HEK293 (cell line): Measurements from ENCODE around the gene C3orf52.

Experiments used
- CTCF ChIA-PET: fragments of 350-600 bp; formaldehyde crosslinking; extraction: SDS; loops from one replicate; lab custom pipeline; 2021; ENCODE audit warnings: antibody characterized with exemption; lab: Yijun Ruan, JAX
- POLR2A ChIA-PET: fragments of 300-600 bp; formaldehyde crosslinking; extraction: SDS; loops from one replicate; lab custom pipeline; 2020; ENCODE audit warnings: antibody characterized with exemption, inconsistent platforms; lab: Yijun Ruan, JAX
- H3K27ac ChIP-seq: fragments of 200-500 bp; sonication (Bioruptor generic); 2 replicates; pipeline ENCODE4 v1.5.1; 2014; ENCODE audit warnings: low read depth, low read length, control low read depth, inconsistent platforms; ENCODE audit errors: extremely low read depth
- H3K36me3 ChIP-seq, 2 experiments: fragments of 200-500 bp in 1 of 2; sonication (Bioruptor generic) in 1 of 2; 1 replicate in 1 of 2; 2 replicates in 1 of 2; pipeline ENCODE4 v1.5.1; 2014 to 2017; ENCODE audit warnings: inconsistent platforms in 2 of 2, low read length in 2 of 2; ENCODE audit not compliant: control insufficient read depth in 2 of 2, insufficient read depth in 1 of 2
- H3K4me1 ChIP-seq: fragments of 200-500 bp; sonication (Bioruptor generic); 2 replicates; pipeline ENCODE4 v1.5.1; 2014; ENCODE audit warnings: mild to moderate bottlenecking, low read length, inconsistent platforms; ENCODE audit not compliant: control insufficient read depth, insufficient read depth
- H3K4me3 ChIP-seq: 2 replicates; pipeline ENCODE4 v1.5.1; 2011; ENCODE audit warnings: low read depth, mild to moderate bottlenecking, control low read depth, low read length, moderate library complexity
- H3K9me3 ChIP-seq: fragments of 200-500 bp; sonication (Bioruptor generic); 2 replicates; pipeline ENCODE4 v1.5.1; 2014; ENCODE audit warnings: low read depth, low read length, inconsistent platforms; ENCODE audit not compliant: control insufficient read depth, insufficient read depth
- GLIS1 ChIP-seq: fragments of 450-650 bp; formaldehyde crosslinking; IDR thresholded peaks from 2 replicates; pipeline ENCODE4 v1.5.1; 2016; ENCODE audit warnings: missing biosample characterization, missing genetic modification characterization
- IKZF3 ChIP-seq: fragments of 450-650 bp; IDR thresholded peaks from 2 replicates; pipeline ENCODE4 v1.5.0; 2018; ENCODE audit warnings: missing biosample characterization, mild to moderate bottlenecking, missing genetic modification characterization, moderate library complexity
- INSM2 ChIP-seq: fragments of 450-650 bp; formaldehyde crosslinking; IDR thresholded peaks from 2 replicates; pipeline ENCODE4 v1.5.1; 2016; ENCODE audit warnings: missing biosample characterization, missing genetic modification characterization
- MEIS1 ChIP-seq: sonication (generic); formaldehyde crosslinking; IDR thresholded peaks from 2 replicates; pipeline ENCODE4 v1.8.1; 2022; ENCODE audit warnings: missing genetic modification reagents, mild to moderate bottlenecking, borderline replicate concordance
- PRDM1 ChIP-seq: fragments of 450-650 bp; formaldehyde crosslinking; IDR thresholded peaks from 2 replicates; pipeline ENCODE4; 2016; ENCODE audit warnings: missing biosample characterization, missing genetic modification characterization
- SETDB1 ChIP-seq: IDR thresholded peaks from one replicate; pipeline ENCODE4 v1.6.1; 2017; ENCODE audit warnings: mild to moderate bottlenecking, low read length, moderate library complexity, mixed read lengths; ENCODE audit not compliant: insufficient read length
- TCF7L2 ChIP-seq: IDR thresholded peaks from 2 replicates; pipeline ENCODE4 v1.6.1; 2011; ENCODE audit warnings: low read depth, mild to moderate bottlenecking, inconsistent platforms, low read length, moderate library complexity, borderline replicate concordance
- TSHZ1 ChIP-seq: fragments of 450-650 bp; formaldehyde crosslinking; IDR thresholded peaks from 2 replicates; pipeline ENCODE4 v1.5.1; 2016; ENCODE audit warnings: missing biosample characterization, missing genetic modification characterization, borderline replicate concordance
- WT1 ChIP-seq: fragments of 450-650 bp; formaldehyde crosslinking; IDR thresholded peaks from 2 replicates; pipeline ENCODE4 v1.5.1; 2016; ENCODE audit warnings: missing biosample characterization, missing genetic modification characterization
- ZEB2 ChIP-seq: fragments of 450-650 bp; formaldehyde crosslinking; IDR thresholded peaks from 2 replicates; pipeline ENCODE4 v1.5.1; 2016; ENCODE audit warnings: missing biosample characterization, missing genetic modification characterization
- ZFP3 ChIP-seq: fragments of 450-650 bp; formaldehyde crosslinking; IDR thresholded peaks from 2 replicates; pipeline ENCODE4 v1.5.1; 2016; ENCODE audit warnings: low read depth, missing biosample characterization, missing genetic modification characterization
- ZNF10 ChIP-seq: fragments of 450-650 bp; formaldehyde crosslinking; IDR thresholded peaks from 2 replicates; pipeline ENCODE4 v1.5.1; 2017; ENCODE audit warnings: missing biosample characterization, missing genetic modification characterization
- ZNF133 ChIP-seq: fragments of 450-650 bp; formaldehyde crosslinking; IDR thresholded peaks from 2 replicates; pipeline ENCODE4 v1.5.1; 2016; ENCODE audit warnings: missing biosample characterization, missing genetic modification characterization
- ZNF138 ChIP-seq: fragments of 450-650 bp; formaldehyde crosslinking; IDR thresholded peaks from 2 replicates; pipeline ENCODE4 v1.5.1; 2016; ENCODE audit warnings: missing biosample characterization, missing genetic modification characterization, borderline replicate concordance
- ZNF148 ChIP-seq: fragments of 450-650 bp; formaldehyde crosslinking; IDR thresholded peaks from 2 replicates; pipeline ENCODE4 v1.5.0; 2017; ENCODE audit warnings: missing biosample characterization, missing genetic modification characterization, borderline replicate concordance
- ZNF175 ChIP-seq: fragments of 450-650 bp; formaldehyde crosslinking; IDR thresholded peaks from 2 replicates; pipeline ENCODE4 v1.5.1; 2016; ENCODE audit warnings: missing biosample characterization, missing genetic modification characterization
- ZNF23 ChIP-seq: fragments of 450-650 bp; formaldehyde crosslinking; IDR thresholded peaks from 2 replicates; pipeline ENCODE4 v1.5.1; 2016; ENCODE audit warnings: missing biosample characterization, missing genetic modification characterization, borderline replicate concordance
- ZNF391 ChIP-seq: fragments of 450-650 bp; formaldehyde crosslinking; IDR thresholded peaks from 2 replicates; pipeline ENCODE4 v1.5.1; 2016; ENCODE audit warnings: low read depth, missing biosample characterization, missing genetic modification characterization, borderline replicate concordance
- ZNF394 ChIP-seq: fragments of 450-650 bp; formaldehyde crosslinking; IDR thresholded peaks from 2 replicates; pipeline ENCODE4 v1.5.1; 2016; ENCODE audit warnings: missing biosample characterization, missing genetic modification characterization, mild to moderate bottlenecking, moderate library complexity, borderline replicate concordance
- ZNF48 ChIP-seq: fragments of 450-650 bp; formaldehyde crosslinking; IDR thresholded peaks from 2 replicates; pipeline ENCODE4 v1.5.1; 2016; ENCODE audit warnings: missing biosample characterization, missing genetic modification characterization
- ZNF501 ChIP-seq: fragments of 450-650 bp; formaldehyde crosslinking; IDR thresholded peaks from 2 replicates; pipeline ENCODE4 v1.5.1; 2016; ENCODE audit warnings: missing biosample characterization, missing genetic modification characterization
- ZNF513 ChIP-seq: fragments of 450-650 bp; IDR thresholded peaks from 2 replicates; pipeline ENCODE4 v1.5.1; 2018; ENCODE audit warnings: missing biosample characterization, missing genetic modification characterization
- ZNF530 ChIP-seq: fragments of 450-650 bp; formaldehyde crosslinking; IDR thresholded peaks from 2 replicates; pipeline ENCODE4 v1.5.1; 2016; ENCODE audit warnings: low read depth, missing biosample characterization, missing genetic modification characterization
- ZNF610 ChIP-seq: fragments of 450-650 bp; formaldehyde crosslinking; IDR thresholded peaks from 2 replicates; pipeline ENCODE4 v1.5.1; 2016; ENCODE audit warnings: missing biosample characterization, missing genetic modification characterization, borderline replicate concordance
- ZNF677 ChIP-seq: fragments of 450-650 bp; IDR thresholded peaks from 2 replicates; pipeline ENCODE4 v1.5.0; 2018; ENCODE audit warnings: missing biosample characterization, mild to moderate bottlenecking, missing genetic modification characterization, moderate library complexity
- ZNF792 ChIP-seq: fragments of 450-650 bp; formaldehyde crosslinking; IDR thresholded peaks from 2 replicates; pipeline ENCODE4 v1.5.1; 2016; ENCODE audit warnings: missing biosample characterization, missing genetic modification characterization
- ZSCAN16 ChIP-seq: fragments of 450-650 bp; formaldehyde crosslinking; IDR thresholded peaks from 2 replicates; pipeline ENCODE4 v1.5.1; 2016; ENCODE audit warnings: missing biosample characterization, missing genetic modification characterization
- TF ChIP-seq, protein P1 (sequence below): fragments of 450-650 bp; formaldehyde crosslinking; IDR thresholded peaks from 2 replicates; pipeline ENCODE4 v1.5.1; 2017; ENCODE audit warnings: missing biosample characterization, missing genetic modification characterization

C3orf52 gene

GRCh38 chr3:112097378-112097777 is 11.2 kb downstream of the C3orf52 start:
- Histone ChIP-seq H3K36me3 (peaks cover 4 to 12% of the 10 kb centered on the region in 2 experiments; a peak in 2 of 3 replicates), H3K4me3 (no peak overlapping the region), H3K9me3 (no peaks in the 10 kb centered on the region), H3K4me1 (peaks cover 14% of the 10 kb centered on the region; the same call in 1 of the 2 replicates), H3K27ac (0 out of 2 replicates have a peak overlapping the region, but pooled peaks have one; percentile 12)
- ChIA-PET POLR2A (interaction anchor here (1.0 to 1.3 kb wide), 3 partner anchors 10 to 119 kb away, joined by 3 to 11 read pairs (median 4); partner anchors contain the start of genes ABHD10 and C3orf52), CTCF (interaction anchor here (1.8 kb wide), 1 partner anchor 14 kb away, joined by 7 read pairs; no protein-coding TSS in a partner anchor)
- no peak for TF ChIP-seq ZNF391
- TF ChIP-seq INSM2 (tag by site-specific recombination), result peak; percentile 63; the same call in 1 of the 2 replicates
- 0 out of 2 replicates have a peak, but pooled peaks have one; percentile 39 for TF ChIP-seq TSHZ1 (tag by site-specific recombination)
- no peak for TF ChIP-seq ZNF138 (tag by site-specific recombination)
- no peak for TF ChIP-seq ZNF48 (tag by site-specific recombination)
- TF ChIP-seq ZNF10 (tag by site-specific recombination), result no peak
- TF ChIP-seq ZFP3 (tag by site-specific recombination), result no peak
- no peak for TF ChIP-seq SETDB1
- no peak for TF ChIP-seq ZNF148 (tag by site-specific recombination)
- no peak for TF ChIP-seq ZNF175 (tag by site-specific recombination)
- no peak for TF ChIP-seq ZNF513 (tag by site-specific recombination)
- TF ChIP-seq GLIS1 (tag by site-specific recombination), result peak; percentile 59; the same call in 1 of the 2 replicates
- TF ChIP-seq, protein P1, sequence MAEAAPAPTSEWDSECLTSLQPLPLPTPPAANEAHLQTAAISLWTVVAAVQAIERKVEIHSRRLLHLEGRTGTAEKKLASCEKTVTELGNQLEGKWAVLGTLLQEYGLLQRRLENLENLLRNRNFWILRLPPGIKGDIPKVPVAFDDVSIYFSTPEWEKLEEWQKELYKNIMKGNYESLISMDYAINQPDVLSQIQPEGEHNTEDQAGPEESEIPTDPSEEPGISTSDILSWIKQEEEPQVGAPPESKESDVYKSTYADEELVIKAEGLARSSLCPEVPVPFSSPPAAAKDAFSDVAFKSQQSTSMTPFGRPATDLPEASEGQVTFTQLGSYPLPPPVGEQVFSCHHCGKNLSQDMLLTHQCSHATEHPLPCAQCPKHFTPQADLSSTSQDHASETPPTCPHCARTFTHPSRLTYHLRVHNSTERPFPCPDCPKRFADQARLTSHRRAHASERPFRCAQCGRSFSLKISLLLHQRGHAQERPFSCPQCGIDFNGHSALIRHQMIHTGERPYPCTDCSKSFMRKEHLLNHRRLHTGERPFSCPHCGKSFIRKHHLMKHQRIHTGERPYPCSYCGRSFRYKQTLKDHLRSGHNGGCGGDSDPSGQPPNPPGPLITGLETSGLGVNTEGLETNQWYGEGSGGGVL, result no peak
- TF ChIP-seq ZNF501 (tag by site-specific recombination), result no peak
- no peak for TF ChIP-seq ZNF792
- peak; percentile 88 for TF ChIP-seq ZEB2 (tag by site-specific recombination)
- TF ChIP-seq ZNF133 (tag by site-specific recombination), result no peak
- TF ChIP-seq ZSCAN16, result no peak
- no peak for TF ChIP-seq ZNF677
- no peak for TF ChIP-seq MEIS1 (CRISPR knock-in tag)
- no peak for TF ChIP-seq ZNF610 (tag by site-specific recombination)
- TF ChIP-seq ZNF23 (tag by site-specific recombination), result no peak
- TF ChIP-seq ZNF394 (tag by site-specific recombination), result peak; percentile 33; the same call in 1 of the 2 replicates
- TF ChIP-seq PRDM1 (tag by site-specific recombination), result 0 out of 2 replicates have a peak, but pooled peaks have one; percentile 24
- no peak for TF ChIP-seq TCF7L2
- TF ChIP-seq IKZF3, result peak; percentile 92
- TF ChIP-seq WT1 (tag by site-specific recombination), result no peak
- TF ChIP-seq ZNF530 (tag by site-specific recombination), result no peak
